Activated CD4-positive, alpha-beta T cell treated with anti-CD3 and anti-CD28 coated beads for 36 hours (primary cell): Measurements from ENCODE around the gene SUGP2. TPM values are rescaled to one million over a fixed set of nuclear protein-coding genes. Genes with fewer than 3 reads are reported as not detected.

Source experiments
- ATAC-seq: fragments of 200-7000 bp; cut with Tn5 transposase; one replicate; pipeline ENCODE4 v1.10.0; 2021; ENCODE audit warnings: mild to moderate bottlenecking, moderate library complexity
- CTCF ChIA-PET: fragments of 350-600 bp; sonication (Branson Sonifier 250); formaldehyde crosslinking; loops from one replicate; lab custom pipeline; 2021; ENCODE audit warnings: antibody characterized with exemption; lab: Charles Lee
- POLR2A ChIA-PET: fragments of 350-600 bp; sonication (Branson Sonifier 250); formaldehyde crosslinking; loops from one replicate; lab custom pipeline; 2021; ENCODE audit warnings: antibody characterized with exemption, inconsistent platforms; lab: Charles Lee
- DNase-seq: peaks from one replicate; pipeline ENCODE4 v3.0.0-alpha.2; 2020
- H3K27ac Mint-ChIP-seq: one replicate; pipeline ENCODE4 v1.8.0; 2021; ENCODE audit warnings: mixed read lengths
- H3K27me3 Mint-ChIP-seq: one replicate; pipeline ENCODE4 v1.8.0; 2021; ENCODE audit warnings: mixed read lengths
- H3K36me3 Mint-ChIP-seq: one replicate; pipeline ENCODE4 v1.8.0; 2021; ENCODE audit warnings: low read depth, mixed read lengths
- H3K4me1 Mint-ChIP-seq: one replicate; pipeline ENCODE4 v1.8.0; 2021; ENCODE audit warnings: mixed read lengths
- H3K4me3 Mint-ChIP-seq: one replicate; pipeline ENCODE4 v1.8.0; 2021; ENCODE audit warnings: mild to moderate bottlenecking, moderate library complexity, mixed read lengths
- H3K9me3 Mint-ChIP-seq: one replicate; pipeline ENCODE4 v1.8.0; 2021; ENCODE audit warnings: low read depth, mixed read lengths
- intact Hi-C, 2 experiments: fragments of 100-400 bp; cut with DNase I in 1 of 2; cut with micrococcal nuclease in 1 of 2; formaldehyde crosslinking; loops; one replicate each; pipeline versions ENCODE4 v1.14.2 to v1.15.1; 2022 to 2024; cut with DNase I, micrococcal nuclease
- total RNA-seq, 2 experiments: library from RNA; stranded (reverse); gene quantifications; one replicate each; pipeline ENCODE4 v1.2.3, GENCODE V29; 2021

The SUGP2 gene
- total RNA-seq, 2 experiments from 2014 or later = 89.8 to 104 TPM

- Mint-ChIP-seq H3K9me3 (no peaks in the 10 kb centered on the region), H3K36me3 (no peaks in the 10 kb centered on the region), H3K27ac (no peak overlapping the region), H3K4me3 (no peak overlapping the region), H3K4me1 (no peaks in the 10 kb centered on the region), H3K27me3 (peaks cover 3% of the 10 kb centered on the region)
- DNase-seq (no peak), ATAC-seq (no peak)
- intact Hi-C loops = no loop called here
- ChIA-PET CTCF (no interaction called here), POLR2A (no interaction called here)
Measured at GRCh38 chr19:18948976-18949356, 84.4 kb downstream of the SUGP2 start.

- ChIA-PET POLR2A (no interaction called here), CTCF (no interaction called here)
- no peaks in the 10 kb centered on the region for H3K4me1 Mint-ChIP-seq
- DNase-seq (no peak), ATAC-seq (no peak)
- no peaks in the 10 kb centered on the region for H3K36me3 Mint-ChIP-seq
- peaks cover 3% of the 10 kb centered on the region for H3K27me3 Mint-ChIP-seq
- H3K4me3 Mint-ChIP-seq = no peak overlapping the region
- intact Hi-C loops = no loop called here
- no peaks in the 10 kb centered on the region for H3K9me3 Mint-ChIP-seq
- H3K27ac Mint-ChIP-seq = no peak overlapping the region
Measured at GRCh38 chr19:18948075-18948975, 85.0 kb downstream of the SUGP2 start.

- no peak for DNase-seq
- no peaks in the 10 kb centered on the region for H3K9me3 Mint-ChIP-seq
- H3K27ac Mint-ChIP-seq = no peak overlapping the region
- ChIA-PET POLR2A (no interaction called here), CTCF (interaction anchor here (1.1 kb wide), 1 partner anchor 111 kb away, joined by 3 read pairs; no protein-coding TSS in a partner anchor)
- intact Hi-C loops = no loop called here
- H3K27me3 Mint-ChIP-seq = peaks cover 10% of the 10 kb centered on the region
- ATAC-seq = no peak
- no peak overlapping the region for H3K4me3 Mint-ChIP-seq
- no peaks in the 10 kb centered on the region for H3K4me1 Mint-ChIP-seq
- no peaks in the 10 kb centered on the region for H3K36me3 Mint-ChIP-seq
Measured at GRCh38 chr19:18946918-18947317, 86.4 kb downstream of the SUGP2 start.

- intact Hi-C loops = no loop called here
- DNase-seq (no peak), ATAC-seq (no peak)
- CTCF ChIA-PET = interaction anchor here (0.6 to 1.1 kb wide), 3 partner anchors 111 to 1497 kb away, joined by 3 to 4 read pairs (median 3); no protein-coding TSS in a partner anchor
- Mint-ChIP-seq H3K27me3 (peaks cover 15% of the 10 kb centered on the region), H3K4me1 (no peaks in the 10 kb centered on the region), H3K36me3 (no peaks in the 10 kb centered on the region), H3K4me3 (no peak overlapping the region), H3K27ac (no peak overlapping the region), H3K9me3 (no peaks in the 10 kb centered on the region)
- POLR2A ChIA-PET = no interaction called here
Measured at GRCh38 chr19:18946335-18946734, 87.0 kb downstream of the SUGP2 start.

- POLR2A ChIA-PET = no interaction called here
- H3K27me3 Mint-ChIP-seq = peaks cover 18% of the 10 kb centered on the region
- DNase-seq = no peak
- CTCF ChIA-PET = interaction anchor here (0.5 to 0.6 kb wide), 2 partner anchors 54 to 587 kb away, joined by 3 read pairs; no protein-coding TSS in a partner anchor
- no peak overlapping the region for H3K27ac Mint-ChIP-seq
- no peaks in the 10 kb centered on the region for H3K36me3 Mint-ChIP-seq
- H3K9me3 Mint-ChIP-seq = no peaks in the 10 kb centered on the region
- peaks cover 3% of the 10 kb centered on the region for H3K4me1 Mint-ChIP-seq
- no peak overlapping the region for H3K4me3 Mint-ChIP-seq
- ATAC-seq = no peak
- intact Hi-C loops = no loop called here
Measured at GRCh38 chr19:18945297-18945696, 88.0 kb downstream of the SUGP2 start.

- Mint-ChIP-seq H3K4me3 (no peak overlapping the region), H3K27me3 (peaks cover 28% of the 10 kb centered on the region), H3K36me3 (no peaks in the 10 kb centered on the region), H3K27ac (no peak overlapping the region), H3K9me3 (no peaks in the 10 kb centered on the region), H3K4me1 (peaks cover 6% of the 10 kb centered on the region)
- intact Hi-C loops = no loop called here
- DNase-seq = no peak
- no peak for ATAC-seq
- ChIA-PET CTCF (no interaction called here), POLR2A (no interaction called here)
Measured at GRCh38 chr19:18943465-18943864, 89.9 kb downstream of the SUGP2 start.

GRCh38 chr19:18942692-18943091 lies 90.6 kb downstream of the SUGP2 start:
- ChIA-PET CTCF (no interaction called here), POLR2A (no interaction called here)
- Mint-ChIP-seq H3K27me3 (peaks cover 28% of the 10 kb centered on the region), H3K4me1 (peaks cover 6% of the 10 kb centered on the region), H3K9me3 (no peaks in the 10 kb centered on the region), H3K36me3 (no peaks in the 10 kb centered on the region), H3K27ac (no peak overlapping the region), H3K4me3 (no peak overlapping the region)
- no peak for ATAC-seq
- no peak for DNase-seq
- intact Hi-C loops = no loop called here

- intact Hi-C loops = loop anchor here in 1 of 2 experiments (1.0 kb wide), 2 partner anchors 9 to 22 kb away; partner anchors contain the start of genes COPE and DDX49
- DNase-seq (no peak), ATAC-seq (no peak)
- CTCF ChIA-PET = no interaction called here
- POLR2A ChIA-PET = no interaction called here
- Mint-ChIP-seq H3K36me3 (no peaks in the 10 kb centered on the region), H3K27ac (no peak overlapping the region), H3K4me3 (no peak overlapping the region), H3K9me3 (no peaks in the 10 kb centered on the region), H3K4me1 (peaks cover 6% of the 10 kb centered on the region), H3K27me3 (peaks cover 28% of the 10 kb centered on the region)
Measured at GRCh38 chr19:18941628-18942354, 91.5 kb downstream of the SUGP2 start.

Other genes starting within 250 kb of the SUGP2 start
- gene COMP, start 242.2 kb downstream of the SUGP2 start, total RNA-seq = not detected
- gene UPF1, start 201.6 kb downstream of the SUGP2 start, total RNA-seq = 10 to 100 TPM; 72.4 to 74.0 TPM
- under 1 TPM; 0.11 to 0.16 TPM for gene CERS1, start 137.4 kb downstream of the SUGP2 start, total RNA-seq
- gene COPE, start 114.1 kb downstream of the SUGP2 start, total RNA-seq = 100 to 1,000 TPM; 158 to 182 TPM
- 10 to 100 TPM; 51.4 to 53.4 TPM for gene DDX49, start 113.8 kb downstream of the SUGP2 start, total RNA-seq
- gene HOMER3, start 92.3 kb downstream of the SUGP2 start, total RNA-seq = under 1 TPM; 0.46 to 0.62 TPM
- gene ARMC6, start 86 bp upstream of the SUGP2 start, total RNA-seq = 10 to 100 TPM; 33.0 to 40.8 TPM
- 10 to 100 TPM; 10.4 to 10.6 TPM for gene SLC25A42, start 30.5 kb upstream of the SUGP2 start, total RNA-seq
- gene TMEM161A, start 105.0 kb upstream of the SUGP2 start, total RNA-seq = 10 to 100 TPM; 26.8 to 31.9 TPM
- gene MEF2B, start 136.7 kb upstream of the SUGP2 start, total RNA-seq = 1 to 10 TPM; 1.9 to 2.1 TPM
- gene BORCS8, start 158.6 kb upstream of the SUGP2 start, total RNA-seq = 10 to 100 TPM; 19.5 to 25.3 TPM
- 10 to 100 TPM; 56.2 to 68.5 TPM for gene RFXANK, start 158.7 kb upstream of the SUGP2 start, total RNA-seq
- 10 to 100 TPM; 34.7 to 46.6 TPM for gene NR2C2AP, start 169.9 kb upstream of the SUGP2 start, total RNA-seq
- not detected for gene NCAN, start 178.4 kb upstream of the SUGP2 start, total RNA-seq
- not detected for gene TM6SF2, start 239.8 kb upstream of the SUGP2 start, total RNA-seq